ENCODE measurements around the gene SBF1. TPM values are rescaled to one million over a fixed set of nuclear protein-coding genes. Genes with fewer than 3 reads are reported as not detected.
A peak's percentile ranks its signal among the peaks of the same experiment; 100 is the strongest.
"Not testable (repeated sequence)": the region's sequence is repeated elsewhere in the genome, so short reads cannot be mapped to it uniquely, and the experiment has no call there.

Gene SBF1
- polyA plus RNA-seq, 4 donors = 25.4 to 55.3 (median 43.4) TPM

GRCh38 chr22:50408311-50408710, 66.5 kb downstream of the SBF1 start:
- DNase-seq (ENCODE audit: low read depth in 4 of 4, low spot score in 2 of 4) = no peak

GRCh38 chr22:50406416-50407170, 68.2 kb downstream of the SBF1 start:
- no peak for DNase-seq (ENCODE audit: low read depth in 4 of 4, low spot score in 2 of 4)

GRCh38 chr22:50403701-50404101, 71.1 kb downstream of the SBF1 start:
- no peak for DNase-seq (ENCODE audit: low read depth in 4 of 4, low spot score in 2 of 4)

GRCh38 chr22:50401907-50402306, 72.9 kb downstream of the SBF1 start:
- no peak for DNase-seq (ENCODE audit: low read depth in 4 of 4, low spot score in 2 of 4)

- DNase-seq (ENCODE audit: low read depth in 4 of 4, low spot score in 2 of 4) = no peak
Observed at GRCh38 chr22:50400931-50401330, 73.9 kb downstream of the SBF1 start.

GRCh38 chr22:50400406-50400805, 74.4 kb downstream of the SBF1 start:
- no peak for DNase-seq (ENCODE audit: low read depth in 4 of 4, low spot score in 2 of 4)

GRCh38 chr22:50399751-50400331, 75.0 kb downstream of the SBF1 start:
- no peak for DNase-seq (ENCODE audit: low read depth in 4 of 4, low spot score in 2 of 4)

- DNase-seq (ENCODE audit: low read depth in 4 of 4, low spot score in 2 of 4) = no peak
Observed at GRCh38 chr22:50398831-50399648, 75.8 kb downstream of the SBF1 start.

- DNase-seq (ENCODE audit: low read depth in 4 of 4, low spot score in 2 of 4) = not testable (repeated sequence)
Observed at GRCh38 chr22:50397371-50398060, 77.3 kb downstream of the SBF1 start.

- DNase-seq (ENCODE audit: low read depth in 4 of 4, low spot score in 2 of 4) = peak in 2 of 4 donors; percentile 24 to 28
Observed at GRCh38 chr22:50396751-50397370, 78.0 kb downstream of the SBF1 start.

Other genes starting within 250 kb of the SBF1 start
- 10 to 100 TPM; 25.1 to 54.9 (median 40.5) TPM for gene TUBGCP6, start 230.0 kb downstream of the SBF1 start, polyA plus RNA-seq (ENCODE audit: insufficient read length in 4 of 4)
- 10 to 100 TPM; 15.2 to 35.6 (median 24.8) TPM for gene HDAC10, start 223.8 kb downstream of the SBF1 start, polyA plus RNA-seq (ENCODE audit: insufficient read length in 4 of 4)
- 10 to 100 TPM; 10.8 to 23.0 (median 15.1) TPM for gene MAPK12, start 213.4 kb downstream of the SBF1 start, polyA plus RNA-seq (ENCODE audit: insufficient read length in 4 of 4)
- gene MAPK11, start 204.7 kb downstream of the SBF1 start, polyA plus RNA-seq (ENCODE audit: insufficient read length in 4 of 4) = 1 to 10 TPM; 6.8 to 9.4 (median 8.8) TPM
- 100 to 1,000 TPM; 206 to 275 (median 234) TPM for gene PLXNB2, start 167.4 kb downstream of the SBF1 start, polyA plus RNA-seq (ENCODE audit: insufficient read length in 4 of 4)
- gene DENND6B, start 148.0 kb downstream of the SBF1 start, polyA plus RNA-seq (ENCODE audit: insufficient read length in 4 of 4) = 10 to 100 TPM; 10.1 to 19.9 (median 16.0) TPM
- gene PPP6R2, start 131.7 kb downstream of the SBF1 start, polyA plus RNA-seq (ENCODE audit: insufficient read length in 4 of 4) = 10 to 100 TPM; 33.0 to 61.1 (median 46.3) TPM
- 1 to 10 TPM; 3.8 to 8.6 (median 5.5) TPM for gene ADM2, start 6.5 kb upstream of the SBF1 start, polyA plus RNA-seq (ENCODE audit: insufficient read length in 4 of 4)
- gene MIOX, start 11.8 kb upstream of the SBF1 start, polyA plus RNA-seq (ENCODE audit: insufficient read length in 4 of 4) = 10 to 100 TPM in 3 of 4 donors, 1 to 10 TPM in 1; 3.6 to 18.2 (median 13.4) TPM
- 10 to 100 TPM; 30.3 to 73.2 (median 55.4) TPM for gene LMF2, start 32.7 kb upstream of the SBF1 start, polyA plus RNA-seq (ENCODE audit: insufficient read length in 4 of 4)
- gene NCAPH2, start 33.2 kb upstream of the SBF1 start, polyA plus RNA-seq (ENCODE audit: insufficient read length in 4 of 4) = 10 to 100 TPM; 35.8 to 57.9 (median 53.3) TPM
- gene SCO2, start 50.6 kb upstream of the SBF1 start, polyA plus RNA-seq (ENCODE audit: insufficient read length in 4 of 4) = 1 to 10 TPM in 2 of 4 donors, under 1 TPM in 1, not detected in 1; 0.57 to 5.1 (median 2.4) TPM
- gene TYMP, start 55.0 kb upstream of the SBF1 start, polyA plus RNA-seq (ENCODE audit: insufficient read length in 4 of 4) = 1 to 10 TPM; 1.1 to 3.0 (median 2.4) TPM
- gene KLHDC7B, start 70.9 kb upstream of the SBF1 start, polyA plus RNA-seq (ENCODE audit: insufficient read length in 4 of 4) = under 1 TPM; 0.07 to 0.39 (median 0.15) TPM
- gene SYCE3, start 87.9 kb upstream of the SBF1 start, polyA plus RNA-seq (ENCODE audit: insufficient read length in 4 of 4) = under 1 TPM in 1 of 4 donors, not detected in 3; 0.43 TPM
- 10 to 100 TPM in 3 of 4 donors, 1 to 10 TPM in 1; 9.8 to 18.5 (median 10.9) TPM for gene CPT1B, start 103.4 kb upstream of the SBF1 start, polyA plus RNA-seq (ENCODE audit: insufficient read length in 4 of 4)
- 100 to 1,000 TPM in 1 of 4 donors, 10 to 100 TPM in 3; 66.8 to 105 (median 86.1) TPM for gene CHKB, start 107.8 kb upstream of the SBF1 start, polyA plus RNA-seq (ENCODE audit: insufficient read length in 4 of 4)
- gene MAPK8IP2, start 125.8 kb upstream of the SBF1 start, polyA plus RNA-seq (ENCODE audit: insufficient read length in 4 of 4) = under 1 TPM; 0.76 to 0.87 (median 0.79) TPM
- 10 to 100 TPM; 10.4 to 28.9 (median 19.5) TPM for gene ARSA, start 153.1 kb upstream of the SBF1 start, polyA plus RNA-seq (ENCODE audit: insufficient read length in 4 of 4)
- 10 to 100 TPM; 11.9 to 26.9 (median 19.6) TPM for gene SHANK3, start 197.8 kb upstream of the SBF1 start, polyA plus RNA-seq (ENCODE audit: insufficient read length in 4 of 4)

Data from left renal cortex interstitium (tissue), 4 donors.